CD4-positive, alpha-beta T cell treated with Interleukin-6 for 4 hours (primary cell): ENCODE data around the gene ECI1.

Source experiments
- DNase-seq: peaks from one replicate; pipeline ENCODE4 v3.0.0-alpha.2; 2020; ENCODE audit warnings: mixed read lengths

ECI1 gene

DNA sequence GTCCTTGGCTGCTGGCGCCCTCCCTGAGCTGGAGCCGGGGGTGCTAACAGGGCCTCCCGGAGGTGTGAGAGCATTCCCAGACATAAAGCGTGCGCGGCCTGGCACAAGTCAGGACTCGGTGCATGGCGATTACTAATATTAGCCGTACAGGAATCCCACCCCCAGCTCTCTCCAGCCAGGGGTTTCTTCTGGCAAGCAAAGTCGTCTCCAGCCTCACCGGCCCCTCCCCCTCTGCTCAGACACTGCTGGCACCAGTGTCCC, 60.0 kb downstream of the ECI1 start:
- DNase-seq = no peak

DNA sequence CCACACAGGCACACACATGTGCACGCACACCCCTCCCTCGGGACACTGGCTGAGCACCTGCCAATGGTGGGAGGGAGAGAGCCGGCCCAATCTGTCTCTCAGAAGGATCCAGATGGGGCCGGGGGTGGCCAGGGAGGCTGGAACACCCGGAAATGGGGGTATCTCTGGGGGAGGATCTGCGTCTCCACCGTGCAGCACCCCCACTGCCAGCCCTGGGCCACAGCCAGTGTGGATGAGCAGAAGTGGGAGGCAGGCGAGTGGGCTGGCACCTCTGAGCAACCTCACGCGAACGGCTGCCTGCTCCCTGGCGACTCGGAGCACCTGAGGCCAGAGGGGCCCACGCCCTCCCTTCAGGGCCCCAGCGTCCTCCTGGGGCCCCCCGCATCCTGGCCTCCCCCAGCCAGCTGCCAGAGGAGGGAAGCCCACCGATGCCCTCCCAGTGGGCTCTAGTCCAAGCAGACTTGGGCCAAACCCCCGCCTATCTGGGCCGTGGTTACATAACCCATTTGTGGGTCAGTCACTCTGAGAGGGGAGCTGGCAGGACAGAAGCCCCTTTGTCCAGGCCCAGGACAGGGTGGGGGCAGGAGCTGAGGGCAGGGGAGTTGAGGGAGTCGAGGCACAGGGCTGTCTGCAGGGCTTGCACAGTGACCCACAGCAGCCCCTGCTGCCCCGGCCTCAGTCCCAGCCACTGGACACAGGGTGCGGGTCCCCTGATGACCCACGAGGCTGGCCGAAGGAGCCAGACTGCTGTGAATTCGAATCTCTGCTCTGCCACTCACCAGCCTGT, 60.5 kb downstream of the ECI1 start:
- DNase-seq = no peak

DNA sequence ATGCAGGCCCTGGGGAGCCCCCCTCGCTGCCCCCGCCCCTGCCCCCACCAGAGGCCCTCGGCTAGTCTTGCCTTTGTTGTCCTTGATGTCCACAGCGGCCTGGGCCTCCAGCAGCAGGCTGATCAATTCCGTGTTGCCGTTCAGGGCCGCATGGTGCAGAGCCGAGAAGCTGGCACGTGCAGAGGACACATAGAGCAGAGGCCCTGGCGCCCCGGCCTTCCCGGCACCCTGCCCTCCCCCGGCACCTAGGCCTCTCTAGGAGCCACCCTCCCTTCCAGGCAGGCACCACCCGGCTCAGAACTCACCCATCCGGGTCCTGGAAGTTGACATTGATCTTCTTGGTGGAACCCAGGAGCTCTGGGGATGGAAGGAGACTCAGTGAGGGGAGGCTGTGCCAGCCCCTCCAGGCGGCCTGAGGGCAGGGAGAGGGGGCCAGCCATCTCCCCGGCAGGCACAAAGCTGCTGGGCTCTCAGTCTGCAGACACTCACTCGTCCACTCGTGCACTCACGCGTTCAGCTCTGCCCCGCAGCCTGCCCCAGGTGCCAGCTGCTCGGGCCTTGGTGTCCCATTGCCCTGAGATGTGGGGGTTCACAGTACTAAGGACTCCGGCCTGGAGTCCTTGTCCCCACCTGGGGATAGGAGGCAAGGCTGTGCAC, 61.3 kb downstream of the ECI1 start:
- no peak for DNase-seq
